K562 (cell line): ENCODE results near the gene TNFSF9. TPM values are rescaled to one million over a fixed set of nuclear protein-coding genes. Genes with fewer than 3 reads are reported as not detected.

Experiments used
- CEBPG ChIP-seq, 3 experiments: fragments of 200-800 bp in 1 of 3; sonication (Bioruptor generic) in 1 of 3; sonication (generic) in 1 of 3; formaldehyde crosslinking in 1 of 3; IDR thresholded peaks in 2 of 3; conservative IDR thresholded peaks in 1 of 3; 2 replicates each; pipeline versions ENCODE4 v1.6.1 to v1.8.0; 2016 to 2022; ENCODE audit warnings: missing compliant biosample characterization in 2 of 3, missing genetic modification characterization in 2 of 3, mild to moderate bottlenecking in 1 of 3, missing genetic modification reagents in 1 of 3
- CREM ChIP-seq: IDR thresholded peaks from 2 replicates; pipeline ENCODE4 v1.6.1; 2014; ENCODE audit warnings: antibody characterized with exemption, low read depth
- DACH1 ChIP-seq: fragments of 450-650 bp; IDR thresholded peaks from 2 replicates; pipeline ENCODE4 v1.6.1; 2018; ENCODE audit not compliant: partially characterized antibody
- FOS ChIP-seq: IDR thresholded peaks from 3 replicates; pipeline ENCODE4 v1.6.1; 2011; ENCODE audit not compliant: insufficient read length; ENCODE audit errors: extremely low read depth
- HMGN3 ChIP-seq: IDR thresholded peaks from 2 replicates; pipeline ENCODE4 v1.6.1; 2011; ENCODE audit warnings: borderline replicate concordance, low read depth, mild to moderate bottlenecking, mixed read lengths, low read length; ENCODE audit not compliant: insufficient read length; ENCODE audit errors: extremely low read depth
- MCM3 ChIP-seq: fragments of 450-650 bp; IDR thresholded peaks from 2 replicates; pipeline ENCODE4 v1.6.1; 2016
- MED1 ChIP-seq: sonication (generic); formaldehyde crosslinking; IDR thresholded peaks from 2 replicates; pipeline ENCODE4 v1.8.1; 2023; ENCODE audit warnings: missing genetic modification reagents, borderline replicate concordance
- MYBL2 ChIP-seq, 2 experiments: fragments of 450-650 bp in 1 of 2; sonication (generic) in 1 of 2; formaldehyde crosslinking in 1 of 2; IDR thresholded peaks; 2 replicates each; pipeline versions ENCODE4 v1.6.1 to v1.8.1; 2017 to 2022; ENCODE audit warnings: borderline replicate concordance in 1 of 2, inconsistent platforms in 1 of 2, low read depth in 1 of 2, mild to moderate bottlenecking in 1 of 2, missing genetic modification reagents in 1 of 2, moderate library complexity in 1 of 2
- NBN ChIP-seq: fragments of 450-650 bp; IDR thresholded peaks from 2 replicates; pipeline ENCODE4 v1.6.1; 2016; ENCODE audit warnings: low read depth, mild to moderate bottlenecking
- NCOA1 ChIP-seq: fragments of 450-650 bp; IDR thresholded peaks from 2 replicates; pipeline ENCODE4 v1.6.1; 2016; ENCODE audit warnings: low read depth
- PTBP1 ChIP-seq: fragments of 200-400 bp; formaldehyde crosslinking; IDR thresholded peaks from 2 replicates; pipeline ENCODE4 v1.6.1; 2017; ENCODE audit warnings: low read depth, low read length
- RBM22 ChIP-seq: fragments of 200-400 bp; formaldehyde crosslinking; IDR thresholded peaks from 2 replicates; pipeline ENCODE4 v1.6.1; 2018; ENCODE audit warnings: low read length, low read depth; ENCODE audit not compliant: poor library complexity, severe bottlenecking
- RBM34 ChIP-seq: fragments of 200-400 bp; formaldehyde crosslinking; IDR thresholded peaks from 2 replicates; pipeline ENCODE4 v1.6.1; 2018; ENCODE audit warnings: low read length, borderline replicate concordance; ENCODE audit not compliant: insufficient read depth
- RBM39 ChIP-seq: fragments of 200-400 bp; formaldehyde crosslinking; optimal IDR thresholded peaks from 2 replicates; pipeline ENCODE3; 2018; ENCODE audit warnings: low read depth, low read length
- ZNF311 ChIP-seq: fragments of 250-450 bp; sonication (Bioruptor Pico); IDR thresholded peaks from 2 replicates; pipeline ENCODE4 v1.4.0; 2020; ENCODE audit warnings: mild to moderate bottlenecking, moderate library complexity
- ZNF512 ChIP-seq: IDR thresholded peaks from 2 replicates; pipeline ENCODE4 v1.6.1; 2016; ENCODE audit warnings: missing genetic modification characterization, missing compliant biosample characterization
- ZNF707 ChIP-seq: fragments of 250-450 bp; sonication (Bioruptor Pico); conservative IDR thresholded peaks from 2 replicates; pipeline ENCODE4 v1.8.0; 2022; ENCODE audit warnings: inconsistent platforms, mild to moderate bottlenecking, moderate library complexity
- ZNF75A ChIP-seq: fragments of 450-650 bp; formaldehyde crosslinking; IDR thresholded peaks from 2 replicates; pipeline ENCODE4 v1.4.0; 2020; ENCODE audit warnings: mild to moderate bottlenecking
- polyA plus RNA-seq, 8 experiments: library from polyadenylated mRNA; depleted of rRNA in 4 of 8; stranded (reverse) in 5 of 8; unstranded in 3 of 8; fragments of >200 nt; fragmentation: Nextera tagmentation in 2 of 8; fragmentation: Illumina TruSeq in 1 of 8; extraction: Ambion mirVana in 2 of 8; extraction: Trizol in 1 of 8; gene quantifications; 2 replicates each; pipeline versions ENCODE4 v1.2.1 to v1.2.3, GENCODE V29; 2011 to 2014; ENCODE audit warnings: inconsistent platforms in 1 of 8, missing spikeins in 1 of 8
- total RNA-seq, 7 experiments: library from RNA; depleted of rRNA in 6 of 7; stranded (reverse); fragments of >200 nt in 6 of 7; fragmentation: Illumina TruSeq in 2 of 7; extraction: Trizol in 2 of 7; gene quantifications; 2 replicates each; pipeline versions ENCODE4 v1.2.1 to v1.2.3, GENCODE V29; 2011 to 2021; ENCODE audit warnings: low replicate concordance in 1 of 7
- TF ChIP-seq, protein P1 (sequence below), 2 experiments: IDR thresholded peaks; 2 replicates each; pipeline ENCODE4 v1.6.1; 2011; ENCODE audit warnings: borderline replicate concordance in 1 of 2, control low read depth in 1 of 2, low read depth in 1 of 2, low read length in 1 of 2, mild to moderate bottlenecking in 1 of 2, mixed read lengths in 1 of 2, moderate library complexity in 1 of 2; ENCODE audit not compliant: insufficient read depth in 1 of 2, insufficient read length in 1 of 2, poor library complexity in 1 of 2, severe bottlenecking in 1 of 2; ENCODE audit errors: extremely low read depth in 1 of 2
- TF ChIP-seq, protein P2 (sequence below): fragments of 450-650 bp; IDR thresholded peaks from 2 replicates; pipeline ENCODE4 v1.6.1; 2017; ENCODE audit warnings: antibody characterized with exemption
- TF ChIP-seq, protein P3 (sequence below): IDR thresholded peaks from 2 replicates; pipeline ENCODE4 v1.6.1; 2011; ENCODE audit warnings: borderline replicate concordance, low read depth, mild to moderate bottlenecking, moderate library complexity, low read length; ENCODE audit not compliant: insufficient read depth, poor library complexity, severe bottlenecking

The TNFSF9 gene
- total and polyA plus RNA-seq, 9 of the 15 experiments (the other 6 are each of a cell fraction or from before 2014, with no cell fraction given): 1.4 to 17.9 (median 6.5) TPM

- TF ChIP-seq ZNF512 (tag): no peak; the same call in 1 of the 2 replicates
- no peak for TF ChIP-seq MCM3
- TF ChIP-seq HMGN3: no peak
- TF ChIP-seq, protein P1, sequence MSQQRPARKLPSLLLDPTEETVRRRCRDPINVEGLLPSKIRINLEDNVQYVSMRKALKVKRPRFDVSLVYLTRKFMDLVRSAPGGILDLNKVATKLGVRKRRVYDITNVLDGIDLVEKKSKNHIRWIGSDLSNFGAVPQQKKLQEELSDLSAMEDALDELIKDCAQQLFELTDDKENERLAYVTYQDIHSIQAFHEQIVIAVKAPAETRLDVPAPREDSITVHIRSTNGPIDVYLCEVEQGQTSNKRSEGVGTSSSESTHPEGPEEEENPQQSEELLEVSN (IDR thresholded peaks at IDR 0.05; ENCODE audit: borderline replicate concordance in 1 of 2, extremely low read depth in 1 of 2, insufficient read depth in 1 of 2, insufficient read length in 1 of 2, low read depth in 1 of 2, low read length in 1 of 2, poor library complexity in 1 of 2, severe bottlenecking in 1 of 2): no peak
- TF ChIP-seq, protein P2, sequence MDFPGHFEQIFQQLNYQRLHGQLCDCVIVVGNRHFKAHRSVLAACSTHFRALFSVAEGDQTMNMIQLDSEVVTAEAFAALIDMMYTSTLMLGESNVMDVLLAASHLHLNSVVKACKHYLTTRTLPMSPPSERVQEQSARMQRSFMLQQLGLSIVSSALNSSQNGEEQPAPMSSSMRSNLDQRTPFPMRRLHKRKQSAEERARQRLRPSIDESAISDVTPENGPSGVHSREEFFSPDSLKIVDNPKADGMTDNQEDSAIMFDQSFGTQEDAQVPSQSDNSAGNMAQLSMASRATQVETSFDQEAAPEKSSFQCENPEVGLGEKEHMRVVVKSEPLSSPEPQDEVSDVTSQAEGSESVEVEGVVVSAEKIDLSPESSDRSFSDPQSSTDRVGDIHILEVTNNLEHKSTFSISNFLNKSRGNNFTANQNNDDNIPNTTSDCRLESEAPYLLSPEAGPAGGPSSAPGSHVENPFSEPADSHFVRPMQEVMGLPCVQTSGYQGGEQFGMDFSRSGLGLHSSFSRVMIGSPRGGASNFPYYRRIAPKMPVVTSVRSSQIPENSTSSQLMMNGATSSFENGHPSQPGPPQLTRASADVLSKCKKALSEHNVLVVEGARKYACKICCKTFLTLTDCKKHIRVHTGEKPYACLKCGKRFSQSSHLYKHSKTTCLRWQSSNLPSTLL: no peak
- TF ChIP-seq NBN: no peak
- TF ChIP-seq, protein P3, sequence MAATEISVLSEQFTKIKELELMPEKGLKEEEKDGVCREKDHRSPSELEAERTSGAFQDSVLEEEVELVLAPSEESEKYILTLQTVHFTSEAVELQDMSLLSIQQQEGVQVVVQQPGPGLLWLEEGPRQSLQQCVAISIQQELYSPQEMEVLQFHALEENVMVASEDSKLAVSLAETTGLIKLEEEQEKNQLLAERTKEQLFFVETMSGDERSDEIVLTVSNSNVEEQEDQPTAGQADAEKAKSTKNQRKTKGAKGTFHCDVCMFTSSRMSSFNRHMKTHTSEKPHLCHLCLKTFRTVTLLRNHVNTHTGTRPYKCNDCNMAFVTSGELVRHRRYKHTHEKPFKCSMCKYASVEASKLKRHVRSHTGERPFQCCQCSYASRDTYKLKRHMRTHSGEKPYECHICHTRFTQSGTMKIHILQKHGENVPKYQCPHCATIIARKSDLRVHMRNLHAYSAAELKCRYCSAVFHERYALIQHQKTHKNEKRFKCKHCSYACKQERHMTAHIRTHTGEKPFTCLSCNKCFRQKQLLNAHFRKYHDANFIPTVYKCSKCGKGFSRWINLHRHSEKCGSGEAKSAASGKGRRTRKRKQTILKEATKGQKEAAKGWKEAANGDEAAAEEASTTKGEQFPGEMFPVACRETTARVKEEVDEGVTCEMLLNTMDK: no peak
- no peak for TF ChIP-seq RBM39
- TF ChIP-seq DACH1: peak; percentile 39
- TF ChIP-seq ZNF707 (CRISPR knock-in tag): no peak
- TF ChIP-seq ZNF75A: no peak
- TF ChIP-seq MED1 (CRISPR knock-in tag): no peak
- no peak for TF ChIP-seq NCOA1
- no peak for TF ChIP-seq MYBL2 (IDR thresholded peaks at IDR 0.05; ENCODE audit: low read depth)
- TF ChIP-seq MYBL2 (CRISPR knock-in tag; IDR thresholded peaks at IDR 0.05; ENCODE audit: borderline replicate concordance): no peak
- no peak for TF ChIP-seq PTBP1
- TF ChIP-seq RBM22: no peak
- peak; percentile 47 for TF ChIP-seq FOS
- TF ChIP-seq ZNF311: no peak
- no peak for TF ChIP-seq CEBPG (CRISPR knock-in tag; IDR thresholded peaks at IDR 0.05)
- no peak for TF ChIP-seq CEBPG (tag; conservative IDR thresholded peaks at IDR 0.05 in 1 of 2, IDR thresholded peaks at IDR 0.05 in 1 of 2)
- no peak for TF ChIP-seq RBM34
- TF ChIP-seq CREM: no peak
These were observed 49.5 kb downstream of the TNFSF9 start (continued) for GRCh38 chr19:6580313-6580712.
